NCI-H1436 treated with DMSO at 0.1 percent for 48 hours (cell line): ENCODE measurements around the gene MSX2.

Experiments
- DNase-seq: peaks from one replicate; lab custom pipeline; 2025; lab: John Stamatoyannopoulos, UW

The MSX2 gene

DNA sequence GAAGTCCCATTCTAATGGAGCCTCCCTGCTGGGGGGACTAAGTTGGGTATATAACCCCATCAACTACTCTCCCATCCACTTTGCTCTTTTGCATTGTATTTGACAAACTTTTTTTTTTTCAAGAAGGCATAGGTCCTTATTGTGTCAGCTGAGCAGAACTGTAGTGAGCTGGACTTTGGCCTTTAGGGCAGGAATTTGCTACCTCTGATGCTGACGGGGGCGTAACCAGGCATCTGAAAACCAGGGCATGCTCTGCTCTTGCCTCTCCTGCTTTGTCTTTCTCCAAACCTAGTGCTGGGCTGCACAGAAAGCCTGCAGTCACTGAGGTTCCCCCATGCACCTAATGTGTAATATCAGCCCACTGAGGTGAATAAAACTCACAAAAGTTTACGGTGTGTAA is 49.0 kb downstream of the MSX2 start:
- no peak for DNase-seq

DNA sequence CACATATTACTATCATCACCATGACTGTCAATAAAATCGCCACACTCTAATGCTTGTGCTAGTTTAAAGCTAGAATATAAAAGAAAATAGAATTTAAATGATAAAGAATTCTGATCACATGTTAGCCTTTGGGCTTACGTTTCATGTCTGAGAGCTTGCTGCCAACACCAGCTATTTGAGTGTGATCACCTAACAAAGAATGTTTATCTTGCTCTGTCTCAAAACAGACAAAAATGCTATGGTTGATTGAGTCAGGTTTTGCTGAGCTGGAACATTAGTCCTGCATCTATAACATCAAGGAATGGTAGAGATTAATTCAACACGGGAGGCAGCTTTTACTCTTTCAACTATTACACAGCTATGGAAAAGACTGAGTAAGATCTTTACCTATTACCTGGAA is 50.7 kb downstream of the MSX2 start:
- no peak for DNase-seq

- no peak for DNase-seq
These were observed 52.7 kb downstream of the MSX2 start for GRCh38 chr5:174777111-174777510.

DNA sequence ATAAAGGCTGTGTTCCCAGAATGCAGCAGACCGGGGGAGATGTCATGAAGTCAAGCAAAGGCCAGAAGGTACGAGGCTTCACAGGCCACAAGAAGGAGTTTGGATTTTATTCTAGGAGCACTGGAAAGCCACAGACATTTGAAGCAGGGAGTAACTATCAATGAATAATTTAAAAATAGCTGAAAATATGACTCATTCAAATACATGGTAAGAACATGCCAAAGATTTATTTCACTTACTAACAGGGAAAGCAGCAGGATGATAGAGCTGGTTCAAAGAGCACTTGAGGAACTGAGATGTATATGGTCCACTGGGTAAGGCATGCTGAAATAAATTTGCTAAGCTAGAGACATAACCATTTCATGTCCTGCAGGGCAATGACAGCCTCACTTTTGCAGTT is 53.2 kb downstream of the MSX2 start:
- DNase-seq: no peak
